ENCODE results near the gene MTMR2. TPM values are rescaled to one million over a fixed set of nuclear protein-coding genes. Genes with fewer than 3 reads are reported as not detected.

Gene MTMR2
- polyA plus RNA-seq, 3 donors = 1.9 to 5.1 (median 2.6) TPM

DNA sequence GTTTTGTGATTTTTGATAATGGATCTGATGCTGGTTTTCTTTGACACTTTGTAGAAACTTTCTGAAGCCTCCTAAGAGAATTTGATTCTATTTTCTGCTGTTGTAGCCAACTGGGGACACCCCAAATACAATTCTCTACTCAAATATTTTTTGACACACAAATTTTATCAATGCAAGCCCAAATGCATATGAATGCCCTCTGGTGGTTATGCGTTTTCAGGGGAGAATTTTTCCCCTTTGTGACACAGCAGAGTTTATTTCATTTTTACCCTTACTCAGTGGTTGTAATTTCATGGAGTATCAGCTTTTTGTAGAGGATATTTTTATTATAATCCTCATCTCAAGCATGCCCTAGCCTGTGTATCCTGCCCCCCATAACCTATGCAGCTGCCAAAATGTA is 44.7 kb upstream of the MTMR2 start:
- H3K9me3 ChIP-seq (replicated peaks in 1 of 2; ENCODE audit: control insufficient read depth in 1 of 2, insufficient read depth in 1 of 2, low read length in 2 of 2) = no peaks in the 10 kb centered on the region
- intact Hi-C loops (cut with micrococcal nuclease) = no loop called here
- TF ChIP-seq, protein P1, sequence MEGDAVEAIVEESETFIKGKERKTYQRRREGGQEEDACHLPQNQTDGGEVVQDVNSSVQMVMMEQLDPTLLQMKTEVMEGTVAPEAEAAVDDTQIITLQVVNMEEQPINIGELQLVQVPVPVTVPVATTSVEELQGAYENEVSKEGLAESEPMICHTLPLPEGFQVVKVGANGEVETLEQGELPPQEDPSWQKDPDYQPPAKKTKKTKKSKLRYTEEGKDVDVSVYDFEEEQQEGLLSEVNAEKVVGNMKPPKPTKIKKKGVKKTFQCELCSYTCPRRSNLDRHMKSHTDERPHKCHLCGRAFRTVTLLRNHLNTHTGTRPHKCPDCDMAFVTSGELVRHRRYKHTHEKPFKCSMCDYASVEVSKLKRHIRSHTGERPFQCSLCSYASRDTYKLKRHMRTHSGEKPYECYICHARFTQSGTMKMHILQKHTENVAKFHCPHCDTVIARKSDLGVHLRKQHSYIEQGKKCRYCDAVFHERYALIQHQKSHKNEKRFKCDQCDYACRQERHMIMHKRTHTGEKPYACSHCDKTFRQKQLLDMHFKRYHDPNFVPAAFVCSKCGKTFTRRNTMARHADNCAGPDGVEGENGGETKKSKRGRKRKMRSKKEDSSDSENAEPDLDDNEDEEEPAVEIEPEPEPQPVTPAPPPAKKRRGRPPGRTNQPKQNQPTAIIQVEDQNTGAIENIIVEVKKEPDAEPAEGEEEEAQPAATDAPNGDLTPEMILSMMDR (IDR thresholded peaks at IDR 0.05) = no peak

DNA sequence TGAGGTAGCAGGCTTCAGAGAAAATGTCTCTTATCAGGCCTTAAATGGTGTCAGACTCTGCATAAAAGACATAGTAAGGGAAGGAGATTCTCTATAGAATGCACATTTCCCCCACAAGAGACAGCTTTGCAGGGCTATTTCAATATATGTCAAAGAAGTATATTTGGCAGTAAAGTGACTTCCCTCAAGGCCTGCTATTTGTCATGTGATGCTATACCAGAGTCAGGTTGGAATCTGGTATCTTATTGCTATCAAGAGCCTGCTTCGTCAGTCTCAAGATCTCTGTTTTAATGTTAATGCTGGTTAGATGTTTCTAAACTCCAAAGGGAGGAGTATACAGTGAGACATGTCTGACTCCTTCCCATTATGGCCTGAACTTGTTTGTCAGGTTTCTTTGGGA is 40.4 kb upstream of the MTMR2 start:
- no peaks in the 10 kb centered on the region for H3K9me3 ChIP-seq (replicated peaks in 1 of 2; ENCODE audit: control insufficient read depth in 1 of 2, insufficient read depth in 1 of 2, low read length in 2 of 2)
- H3K27me3 ChIP-seq (ENCODE audit: control insufficient read depth in 2 of 2, insufficient read depth in 2 of 2, low read length in 2 of 2) = no peaks in the 10 kb centered on the region
- Mint-ChIP-seq H3K4me1 (no peaks in the 10 kb centered on the region), H3K9me3 (peaks cover 0 to 2% (median 0%) of the 10 kb centered on the region in 7 donors), H3K27ac (no peak overlapping the region), H3K36me3 (no peaks in the 10 kb centered on the region), H3K4me3 (no peak overlapping the region), H3K27me3 (ENCODE audit: low read depth in 3 of 3) (peaks cover 0 to 2% (median 0%) of the 10 kb centered on the region in 3 donors)
- WGBS (ENCODE audit: insufficient coverage) = 80% methylated on average over 1 of the region's 1 CpG
- H4K20me1 ChIP-seq (ENCODE audit: insufficient read depth, low read length) = no peaks in the 10 kb centered on the region
- H3K79me2 ChIP-seq (ENCODE audit: insufficient read depth, low read length) = no peaks in the 10 kb centered on the region
- H3K27ac ChIP-seq (ENCODE audit: low read depth in 1 of 2, low read length in 2 of 2) = no peak overlapping the region
- intact Hi-C loops (cut with micrococcal nuclease) = no loop called here
- H3K4me3 ChIP-seq (replicated peaks in 1 of 3; ENCODE audit: low read depth in 2 of 3, low read length in 3 of 3) = no peak overlapping the region
- DNase-seq = no peak
- H3K36me3 ChIP-seq (replicated peaks in 1 of 2; ENCODE audit: control insufficient read depth in 1 of 2, insufficient read depth in 2 of 2, low read length in 2 of 2) = no peaks in the 10 kb centered on the region
- no peak overlapping the region for H3K9ac ChIP-seq (ENCODE audit: insufficient read depth, low read length, poor library complexity, severe bottlenecking)
- no peak overlapping the region for H2AFZ ChIP-seq (ENCODE audit: insufficient read depth, low read depth, low read length, poor library complexity, severe bottlenecking)
- H3K4me2 ChIP-seq (replicated peaks; ENCODE audit: extremely low read depth, low read length, poor library complexity, severe bottlenecking) = no peak overlapping the region
- no peaks in the 10 kb centered on the region for H3K4me1 ChIP-seq (ENCODE audit: control insufficient read depth in 1 of 2, insufficient read depth in 2 of 2, low read length in 2 of 2)
- TF ChIP-seq, protein P1 (IDR thresholded peaks at IDR 0.05) = no peak

More for the DNA sequence above, 44.7 kb upstream of the MTMR2 start:
- no peak overlapping the region for H3K4me3 Mint-ChIP-seq
- H2AFZ ChIP-seq (ENCODE audit: insufficient read depth, low read depth, low read length, poor library complexity, severe bottlenecking) = no peak overlapping the region
- no CpG with 5 or more reads among the region's 1 CpG for WGBS (ENCODE audit: insufficient coverage)
- H3K9me3 Mint-ChIP-seq = peaks cover 0 to 2% (median 0%) of the 10 kb centered on the region in 7 donors
- no peaks in the 10 kb centered on the region for H3K27me3 ChIP-seq (ENCODE audit: control insufficient read depth in 2 of 2, insufficient read depth in 2 of 2, low read length in 2 of 2)
- H3K27ac Mint-ChIP-seq = no peak overlapping the region
- no peaks in the 10 kb centered on the region for H3K36me3 ChIP-seq (replicated peaks in 1 of 2; ENCODE audit: control insufficient read depth in 1 of 2, insufficient read depth in 2 of 2, low read length in 2 of 2)
- no peak overlapping the region for H3K9ac ChIP-seq (ENCODE audit: insufficient read depth, low read length, poor library complexity, severe bottlenecking)
- no peaks in the 10 kb centered on the region for H3K36me3 Mint-ChIP-seq
- H3K27ac ChIP-seq (ENCODE audit: low read depth in 1 of 2, low read length in 2 of 2) = no peak overlapping the region
- no peaks in the 10 kb centered on the region for H3K4me1 Mint-ChIP-seq
- H3K4me3 ChIP-seq (replicated peaks in 1 of 3; ENCODE audit: low read depth in 2 of 3, low read length in 3 of 3) = no peak overlapping the region
- H3K79me2 ChIP-seq (ENCODE audit: insufficient read depth, low read length) = no peaks in the 10 kb centered on the region
- H4K20me1 ChIP-seq (ENCODE audit: insufficient read depth, low read length) = no peaks in the 10 kb centered on the region
- H3K27me3 Mint-ChIP-seq (ENCODE audit: low read depth in 3 of 3) = peaks cover 0 to 4% (median 0%) of the 10 kb centered on the region in 3 donors
- no peak for DNase-seq
- H3K4me2 ChIP-seq (replicated peaks; ENCODE audit: extremely low read depth, low read length, poor library complexity, severe bottlenecking) = no peak overlapping the region
- no peaks in the 10 kb centered on the region for H3K4me1 ChIP-seq (ENCODE audit: control insufficient read depth in 1 of 2, insufficient read depth in 2 of 2, low read length in 2 of 2)

Measured in CD14-positive monocyte (primary cell).